ENCODE measurements around the gene PRKACB.

- TF ChIP-seq, protein P1, sequence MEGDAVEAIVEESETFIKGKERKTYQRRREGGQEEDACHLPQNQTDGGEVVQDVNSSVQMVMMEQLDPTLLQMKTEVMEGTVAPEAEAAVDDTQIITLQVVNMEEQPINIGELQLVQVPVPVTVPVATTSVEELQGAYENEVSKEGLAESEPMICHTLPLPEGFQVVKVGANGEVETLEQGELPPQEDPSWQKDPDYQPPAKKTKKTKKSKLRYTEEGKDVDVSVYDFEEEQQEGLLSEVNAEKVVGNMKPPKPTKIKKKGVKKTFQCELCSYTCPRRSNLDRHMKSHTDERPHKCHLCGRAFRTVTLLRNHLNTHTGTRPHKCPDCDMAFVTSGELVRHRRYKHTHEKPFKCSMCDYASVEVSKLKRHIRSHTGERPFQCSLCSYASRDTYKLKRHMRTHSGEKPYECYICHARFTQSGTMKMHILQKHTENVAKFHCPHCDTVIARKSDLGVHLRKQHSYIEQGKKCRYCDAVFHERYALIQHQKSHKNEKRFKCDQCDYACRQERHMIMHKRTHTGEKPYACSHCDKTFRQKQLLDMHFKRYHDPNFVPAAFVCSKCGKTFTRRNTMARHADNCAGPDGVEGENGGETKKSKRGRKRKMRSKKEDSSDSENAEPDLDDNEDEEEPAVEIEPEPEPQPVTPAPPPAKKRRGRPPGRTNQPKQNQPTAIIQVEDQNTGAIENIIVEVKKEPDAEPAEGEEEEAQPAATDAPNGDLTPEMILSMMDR (IDR thresholded peaks at IDR 0.05; ENCODE audit: insufficient read depth, low read depth, low read length): no peak
- no peak for TF ChIP-seq EZH2 (IDR thresholded peaks at IDR 0.05; ENCODE audit: insufficient read depth, low read length)
Observed at GRCh38 chr1:84223751-84224432, 79.8 kb downstream of the PRKACB start.
